22Rv1 (cell line): ENCODE data around the gene EML6.

ENCODE experiments used
- H3K27ac ChIP-seq: fragments of 450-650 bp; 2 replicates; pipeline ENCODE4 v1.5.1; 2017
- CTCF ChIP-seq: fragments of 450-650 bp; IDR thresholded peaks from 2 replicates; pipeline ENCODE4 v1.5.1; 2017; ENCODE audit warnings: mild to moderate bottlenecking
- ZFX ChIP-seq: fragments of 450-650 bp; IDR thresholded peaks from 2 replicates; pipeline ENCODE4 v1.6.1; 2017; ENCODE audit warnings: antibody characterized with exemption, borderline replicate concordance

The EML6 gene

GRCh38 chr2:54946220-54946805 is 222.9 kb downstream of the EML6 start:
- no peak overlapping the region for H3K27ac ChIP-seq
- TF ChIP-seq CTCF (no peak), ZFX (no peak)

- no peak for TF ChIP-seq ZFX
- no peak for TF ChIP-seq CTCF
- no peak overlapping the region for H3K27ac ChIP-seq
Observed at GRCh38 chr2:54947136-54947535, 223.7 kb downstream of the EML6 start.

- no peak for TF ChIP-seq ZFX
- no peak for TF ChIP-seq CTCF
- H3K27ac ChIP-seq, result no peak overlapping the region
Observed at GRCh38 chr2:54947646-54948045, 224.2 kb downstream of the EML6 start.

GRCh38 chr2:54948120-54948519 is 224.7 kb downstream of the EML6 start:
- TF ChIP-seq ZFX, result no peak
- TF ChIP-seq CTCF, result no peak
- H3K27ac ChIP-seq, result no peak overlapping the region

- TF ChIP-seq ZFX (no peak), CTCF (no peak)
- no peak overlapping the region for H3K27ac ChIP-seq
Observed at GRCh38 chr2:54949431-54949830, 226.0 kb downstream of the EML6 start.

GRCh38 chr2:54950811-54951210 is 227.3 kb downstream of the EML6 start:
- H3K27ac ChIP-seq, result no peak overlapping the region
- no peak for TF ChIP-seq CTCF
- TF ChIP-seq ZFX, result no peak

GRCh38 chr2:54952425-54952824 is 229.0 kb downstream of the EML6 start:
- TF ChIP-seq ZFX, result no peak
- no peak for TF ChIP-seq CTCF
- peak overlapping the region; percentile 55 for H3K27ac ChIP-seq
